CMK (cell line): ENCODE data around the gene CXCR5.

ENCODE experiments used
- DNase-seq: peaks from one replicate; pipeline ENCODE4 v3.0.0-alpha.2; 2010; ENCODE audit warnings: low read depth

CXCR5 gene

GRCh38 chr11:118928101-118928869 is 44.6 kb downstream of the CXCR5 start:
- peak; percentile 91 for DNase-seq

- DNase-seq: no peak
Measured at GRCh38 chr11:118928870-118929500, 45.3 kb downstream of the CXCR5 start.

GRCh38 chr11:118929501-118930093 is 45.9 kb downstream of the CXCR5 start:
- DNase-seq: peak; percentile 87

GRCh38 chr11:118930094-118930712 is 46.5 kb downstream of the CXCR5 start:
- DNase-seq: no peak

- DNase-seq: no peak
Measured at GRCh38 chr11:118931571-118931970, 47.9 kb downstream of the CXCR5 start.

- DNase-seq: no peak
Measured at GRCh38 chr11:118933486-118933885, 49.8 kb downstream of the CXCR5 start.

GRCh38 chr11:118935376-118935775 is 51.7 kb downstream of the CXCR5 start:
- no peak for DNase-seq

- no peak for DNase-seq
Measured at GRCh38 chr11:118938491-118939403, 55.1 kb downstream of the CXCR5 start.

- DNase-seq: no peak
Measured at GRCh38 chr11:118939404-118939915, 55.8 kb downstream of the CXCR5 start.

GRCh38 chr11:118939953-118940598 is 56.4 kb downstream of the CXCR5 start:
- DNase-seq: peak; percentile 75

GRCh38 chr11:118947091-118947490 is 63.4 kb downstream of the CXCR5 start:
- DNase-seq: no peak
